Breast epithelium (tissue), 4 donors: ENCODE data around the gene KCNH2. TPM values are rescaled to one million over a fixed set of nuclear protein-coding genes. Genes with fewer than 3 reads are reported as not detected.
A peak's percentile ranks its signal among the peaks of the same experiment; 100 is the strongest.

Source experiments
- DNase-seq, 2 donors: peaks; one replicate each; pipeline ENCODE4 v3.0.0-alpha.2; 2019; ENCODE audit warnings: low spot score in 2 of 2
- H3K27ac ChIP-seq, 2 donors: fragments of 200-600 bp; sonication (generic) in 1 of 2; one replicate each; pipeline ENCODE4 v1.5.1; 2016 to 2019; ENCODE audit warnings: mild to moderate bottlenecking in 1 of 2
- H3K27me3 ChIP-seq, 2 donors: fragments of 200-600 bp; sonication (generic) in 1 of 2; one replicate each; pipeline versions ENCODE4 v1.5.1 to v1.6.0; 2017 to 2019; ENCODE audit warnings: control low read depth in 1 of 2, mild to moderate bottlenecking in 1 of 2
- H3K36me3 ChIP-seq: fragments of 200-600 bp; one replicate; pipeline ENCODE4 v1.5.1; 2019
- H3K4me1 ChIP-seq, 2 donors: fragments of 200-600 bp; sonication (generic); one replicate each; pipeline ENCODE4 v1.5.1; 2016 to 2019; ENCODE audit warnings: control low read depth in 1 of 2
- H3K4me3 ChIP-seq, 3 donors: fragments of 200-600 bp; sonication (generic); 1 replicate in 2 of 3; 2 replicates in 1 of 3; pipeline ENCODE4 v1.5.1; 2016 to 2019; ENCODE audit warnings: mild to moderate bottlenecking in 3 of 3, moderate library complexity in 2 of 3
- H3K9me3 ChIP-seq, 2 donors: fragments of 200-600 bp; sonication (generic) in 1 of 2; one replicate each; pipeline ENCODE4 v1.5.1; 2016 to 2019; ENCODE audit warnings: control low read depth in 1 of 2
- POLR2A ChIP-seq: fragments of 450-650 bp; IDR thresholded peaks from one replicate; pipeline ENCODE4 v1.6.1; 2016; ENCODE audit warnings: antibody characterized with exemption, mild to moderate bottlenecking, moderate library complexity
- POLR2AphosphoS5 ChIP-seq, 3 donors: sonication (generic); formaldehyde crosslinking; IDR thresholded peaks; one replicate each; pipeline ENCODE4 v1.6.1; 2017; ENCODE audit warnings: antibody characterized with exemption in 3 of 3
- intact Hi-C: fragments of 100-400 bp; cut with DNase I; formaldehyde crosslinking; loops from one replicate; pipeline ENCODE4 v1.15.1; 2023; ENCODE audit warnings: low total_unique reads
- total RNA-seq, 3 donors: library from RNA; depleted of rRNA; stranded (reverse); fragments of >200 nt; gene quantifications; one replicate each; pipeline ENCODE4 v1.1.0, GENCODE V29; 2016
- TF ChIP-seq, protein P1 (sequence below), 3 donors: fragments of 450-650 bp; IDR thresholded peaks; one replicate each; pipeline ENCODE4 v1.5.1; 2016 to 2017; ENCODE audit warnings: antibody characterized with exemption in 3 of 3, mild to moderate bottlenecking in 3 of 3, moderate library complexity in 3 of 3

KCNH2 gene
- total RNA-seq, 3 donors from 2014 or later = under 0.01 to 0.29 (median 0.16) TPM

DNA sequence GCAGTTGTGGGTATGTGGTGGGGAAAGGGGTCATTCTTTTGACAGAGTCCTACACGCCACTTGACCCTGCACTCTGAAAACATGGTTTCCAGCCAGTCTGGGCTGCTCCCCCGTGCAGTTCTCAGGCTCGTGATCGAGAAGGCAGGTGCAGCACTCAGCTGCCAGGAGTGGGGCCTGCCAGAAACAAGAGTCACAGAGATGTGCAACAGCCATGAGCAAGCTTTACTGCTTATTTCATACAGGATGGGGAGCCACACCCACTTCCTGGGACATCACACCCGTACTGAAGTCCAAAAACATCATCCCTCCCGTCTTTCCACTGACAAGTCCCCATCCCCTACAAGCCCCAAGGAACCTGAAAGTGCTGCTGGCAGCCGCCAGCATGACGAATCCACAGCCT, 36.8 kb upstream of the KCNH2 start:
- peaks cover 9 to 59% of the 10 kb centered on the region in 2 donors for H3K27me3 ChIP-seq
- H3K27ac ChIP-seq = no peak overlapping the region
- no peak overlapping the region for H3K4me3 ChIP-seq
- TF ChIP-seq POLR2AphosphoS5 (IDR thresholded peaks at IDR 0.05) = no peak
- TF ChIP-seq POLR2A = no peak
- TF ChIP-seq, protein P1, sequence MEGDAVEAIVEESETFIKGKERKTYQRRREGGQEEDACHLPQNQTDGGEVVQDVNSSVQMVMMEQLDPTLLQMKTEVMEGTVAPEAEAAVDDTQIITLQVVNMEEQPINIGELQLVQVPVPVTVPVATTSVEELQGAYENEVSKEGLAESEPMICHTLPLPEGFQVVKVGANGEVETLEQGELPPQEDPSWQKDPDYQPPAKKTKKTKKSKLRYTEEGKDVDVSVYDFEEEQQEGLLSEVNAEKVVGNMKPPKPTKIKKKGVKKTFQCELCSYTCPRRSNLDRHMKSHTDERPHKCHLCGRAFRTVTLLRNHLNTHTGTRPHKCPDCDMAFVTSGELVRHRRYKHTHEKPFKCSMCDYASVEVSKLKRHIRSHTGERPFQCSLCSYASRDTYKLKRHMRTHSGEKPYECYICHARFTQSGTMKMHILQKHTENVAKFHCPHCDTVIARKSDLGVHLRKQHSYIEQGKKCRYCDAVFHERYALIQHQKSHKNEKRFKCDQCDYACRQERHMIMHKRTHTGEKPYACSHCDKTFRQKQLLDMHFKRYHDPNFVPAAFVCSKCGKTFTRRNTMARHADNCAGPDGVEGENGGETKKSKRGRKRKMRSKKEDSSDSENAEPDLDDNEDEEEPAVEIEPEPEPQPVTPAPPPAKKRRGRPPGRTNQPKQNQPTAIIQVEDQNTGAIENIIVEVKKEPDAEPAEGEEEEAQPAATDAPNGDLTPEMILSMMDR (IDR thresholded peaks at IDR 0.05) = no peak
- no peaks in the 10 kb centered on the region for H3K9me3 ChIP-seq
- intact Hi-C loops = loop anchor here (10.0 kb wide), 1 partner anchor 100 kb away; no protein-coding TSS in a partner anchor
- no peaks in the 10 kb centered on the region for H3K36me3 ChIP-seq
- no peak for DNase-seq
- H3K4me1 ChIP-seq = peaks cover 8 to 10% of the 10 kb centered on the region in 2 donors

DNA sequence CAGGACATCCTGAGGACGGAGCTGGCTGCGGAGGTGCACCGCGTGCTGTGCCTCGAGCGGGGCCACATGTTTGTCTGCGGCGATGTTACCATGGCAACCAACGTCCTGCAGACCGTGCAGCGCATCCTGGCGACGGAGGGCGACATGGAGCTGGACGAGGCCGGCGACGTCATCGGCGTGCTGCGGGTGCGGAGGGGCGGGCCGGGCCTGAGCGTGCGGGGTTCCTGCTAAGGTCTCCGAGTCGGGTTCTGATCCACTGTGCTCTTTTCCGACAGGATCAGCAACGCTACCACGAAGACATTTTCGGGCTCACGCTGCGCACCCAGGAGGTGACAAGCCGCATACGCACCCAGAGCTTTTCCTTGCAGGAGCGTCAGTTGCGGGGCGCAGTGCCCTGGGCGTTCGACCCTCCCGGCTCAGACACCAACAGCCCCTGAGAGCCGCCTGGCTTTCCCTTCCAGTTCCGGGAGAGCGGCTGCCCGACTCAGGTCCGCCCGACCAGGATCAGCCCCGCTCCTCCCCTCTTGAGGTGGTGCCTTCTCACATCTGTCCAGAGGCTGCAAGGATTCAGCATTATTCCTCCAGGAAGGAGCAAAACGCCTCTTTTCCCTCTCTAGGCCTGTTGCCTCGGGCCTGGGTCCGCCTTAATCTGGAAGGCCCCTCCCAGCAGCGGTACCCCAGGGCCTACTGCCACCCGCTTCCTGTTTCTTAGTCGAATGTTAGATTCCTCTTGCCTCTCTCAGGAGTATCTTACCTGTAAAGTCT, 35.8 kb upstream of the KCNH2 start:
- Histone ChIP-seq H3K36me3 (no peaks in the 10 kb centered on the region), H3K9me3 (no peaks in the 10 kb centered on the region), H3K4me1 (peaks cover 7 to 8% of the 10 kb centered on the region in 2 donors), H3K27me3 (peaks cover 6 to 63% of the 10 kb centered on the region in 2 donors), H3K4me3 (peak overlapping the region; percentile 9 to 67 (median 47)), H3K27ac (peak overlapping the region in 1 of 2 donors; percentile 21)
- no peak for TF ChIP-seq POLR2A
- TF ChIP-seq POLR2AphosphoS5 (IDR thresholded peaks at IDR 0.05) = no peak
- TF ChIP-seq, protein P1 (IDR thresholded peaks at IDR 0.05) = peak in 1 of 3 donors; percentile 20
- intact Hi-C loops = loop anchor here (10.0 kb wide), 1 partner anchor 101 kb away; no protein-coding TSS in a partner anchor
- DNase-seq = peak; percentile 72

DNA sequence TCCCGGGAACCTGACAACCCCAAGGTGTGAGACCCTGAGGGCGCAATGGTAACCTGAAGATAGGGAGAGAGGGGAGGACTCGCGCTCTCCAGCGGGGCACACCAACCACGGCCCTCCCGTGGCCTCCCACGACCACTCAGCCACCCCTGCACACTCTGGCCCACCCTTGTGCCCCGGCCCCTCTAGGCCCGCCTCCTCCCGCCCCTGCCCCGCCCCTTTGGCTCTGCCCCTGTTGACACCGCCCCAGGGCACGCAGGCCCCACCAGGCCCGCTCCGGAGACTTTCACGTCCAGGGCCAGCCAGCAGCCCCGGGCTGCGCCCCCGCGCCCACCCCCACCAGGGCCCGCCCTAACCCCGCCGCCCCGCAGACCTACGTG, 35.2 kb upstream of the KCNH2 start:
- DNase-seq = no peak
- H3K9me3 ChIP-seq = no peaks in the 10 kb centered on the region
- peak overlapping the region in 1 of 2 donors; percentile 14 for H3K27ac ChIP-seq
- TF ChIP-seq, protein P1 (IDR thresholded peaks at IDR 0.05) = no peak
- TF ChIP-seq POLR2A (no peak), POLR2AphosphoS5 (IDR thresholded peaks at IDR 0.05) (no peak)
- peaks cover 2 to 6% of the 10 kb centered on the region in 2 donors for H3K4me1 ChIP-seq
- peak overlapping the region; percentile 9 to 67 (median 47) for H3K4me3 ChIP-seq
- no peaks in the 10 kb centered on the region for H3K36me3 ChIP-seq
- peaks cover 3 to 63% of the 10 kb centered on the region in 2 donors for H3K27me3 ChIP-seq
- intact Hi-C loops = loop anchor here (10.0 kb wide), 1 partner anchor 101 kb away; no protein-coding TSS in a partner anchor

DNA sequence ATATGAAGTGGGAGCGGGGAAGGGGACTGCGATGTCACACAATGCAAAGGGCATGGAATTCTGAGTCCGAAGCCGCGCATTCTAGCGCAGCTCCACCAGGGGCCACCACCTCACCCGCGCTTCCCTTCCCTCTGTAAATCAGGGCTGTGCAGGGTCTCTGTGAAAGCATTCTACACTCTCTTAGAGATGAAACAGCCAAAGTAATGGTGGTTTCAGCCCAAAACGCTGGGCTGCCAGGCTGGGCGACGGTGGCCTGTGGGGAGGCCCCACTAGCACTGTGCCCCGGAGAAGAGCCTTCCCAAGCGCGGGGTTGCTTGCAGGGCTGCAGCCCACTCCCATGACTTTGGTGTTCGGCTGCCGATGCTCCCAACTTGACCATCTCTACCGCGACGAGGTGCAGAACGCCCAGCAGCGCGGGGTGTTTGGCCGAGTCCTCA, 34.8 kb upstream of the KCNH2 start:
- intact Hi-C loops = loop anchor here (10.0 kb wide), 1 partner anchor 102 kb away; no protein-coding TSS in a partner anchor
- Histone ChIP-seq H3K27ac (peak overlapping the region in 1 of 2 donors; percentile 14), H3K4me3 (peak overlapping the region in 2 of 3 donors; percentile 47 to 67), H3K36me3 (no peaks in the 10 kb centered on the region), H3K27me3 (peaks cover 2 to 59% of the 10 kb centered on the region in 2 donors), H3K9me3 (no peaks in the 10 kb centered on the region), H3K4me1 (peaks cover 0 to 2% of the 10 kb centered on the region in 2 donors)
- no peak for DNase-seq
- TF ChIP-seq POLR2AphosphoS5 (IDR thresholded peaks at IDR 0.05) = no peak
- TF ChIP-seq, protein P1 (IDR thresholded peaks at IDR 0.05) = peak in 2 of 3 donors; percentile 33 to 40
